Urinary bladder (tissue), 4 donors: ENCODE data around the gene GPHN. TPM values are rescaled to one million over a fixed set of nuclear protein-coding genes. Genes with fewer than 3 reads are reported as not detected.
A peak's percentile ranks its signal among the peaks of the same experiment; 100 is the strongest.

Experiments
- DNase-seq: peaks from one replicate; pipeline ENCODE4 v3.0.0-alpha.2; 2015; ENCODE audit errors: extremely low spot score
- H3K27ac ChIP-seq: one replicate; pipeline ENCODE4 v1.5.1; 2013; ENCODE audit warnings: low read depth, mild to moderate bottlenecking, moderate library complexity
- H3K36me3 ChIP-seq: one replicate; pipeline ENCODE4 v1.6.1; 2013; ENCODE audit warnings: mild to moderate bottlenecking, moderate library complexity; ENCODE audit not compliant: insufficient read depth
- H3K4me1 ChIP-seq: one replicate; pipeline ENCODE4 v1.6.1; 2013; ENCODE audit warnings: mild to moderate bottlenecking, moderate library complexity; ENCODE audit not compliant: insufficient read depth
- H3K4me3 ChIP-seq: one replicate; pipeline ENCODE4 v1.5.1; 2013; ENCODE audit warnings: low read depth, low read length
- WGBS: extraction: QIAGEN DNeasy Blood & Tissue Kit; methylation state at CpG from one replicate; pipeline ENCODE4 v1.1.7; 2013; 5-methylcytosine and 5-hydroxymethylcytosine counted together
- polyA plus RNA-seq: library from polyadenylated mRNA; stranded (reverse); fragments of 200-250 nt; gene quantifications from one replicate; pipeline ENCODE4 v1.2.3, GENCODE V29; 2013
- total RNA-seq: library from RNA; depleted of rRNA; stranded (reverse); fragments of >200 nt; gene quantifications from one replicate; pipeline ENCODE4 v1.2.3, GENCODE V29; 2014
- donor health status: healthy with polysubstance abuse.
- donor health status: healthy.

The GPHN gene
- 18.1 TPM for total RNA-seq
- 14.6 TPM for polyA plus RNA-seq

- WGBS, result under 1% methylated on average over 91 of the region's 91 CpGs
- Histone ChIP-seq H3K4me3 (peak within 1 kb of the TSS; percentile 87), H3K36me3 (no peaks in the 10 kb centered on the region), H3K27ac (peak within 1 kb of the TSS; percentile 85), H3K4me1 (no peaks in the 10 kb centered on the region)
- peak; percentile 94 for DNase-seq
Observed at GRCh38 chr14:66507722-66508546, at the start of gene GPHN. TSS of gene GPHN (plus strand) at chr14:66508147.

- no peak for DNase-seq
- H3K36me3 ChIP-seq, result no peaks in the 10 kb centered on the region
- H3K4me3 ChIP-seq, result no peak overlapping the region
- H3K27ac ChIP-seq, result no peak overlapping the region
- no peaks in the 10 kb centered on the region for H3K4me1 ChIP-seq
Observed at GRCh38 chr14:66459603-66460002, 48.3 kb upstream of the GPHN start.

GRCh38 chr14:66464261-66464660, 43.7 kb upstream of the GPHN start:
- H3K36me3 ChIP-seq, result no peaks in the 10 kb centered on the region
- no peaks in the 10 kb centered on the region for H3K4me1 ChIP-seq
- DNase-seq, result no peak
- no peak overlapping the region for H3K4me3 ChIP-seq
- 93% methylated on average over 3 of the region's 3 CpGs for WGBS
- no peak overlapping the region for H3K27ac ChIP-seq

- whole genome bisulfite sequencing, result 90% methylated on average over 2 of the region's 2 CpGs
- DNase-seq, result no peak
- Histone ChIP-seq H3K4me1 (no peaks in the 10 kb centered on the region), H3K36me3 (no peaks in the 10 kb centered on the region), H3K4me3 (no peak overlapping the region), H3K27ac (no peak overlapping the region)
Observed at GRCh38 chr14:66468778-66469367, 39.1 kb upstream of the GPHN start.

GRCh38 chr14:66471584-66471983, 36.4 kb upstream of the GPHN start:
- no peaks in the 10 kb centered on the region for H3K36me3 ChIP-seq
- H3K27ac ChIP-seq, result no peak overlapping the region
- WGBS, result 80% methylated on average over 4 of the region's 4 CpGs
- H3K4me3 ChIP-seq, result no peak overlapping the region
- DNase-seq, result no peak
- no peaks in the 10 kb centered on the region for H3K4me1 ChIP-seq

GRCh38 chr14:66472251-66472650, 35.7 kb upstream of the GPHN start:
- Histone ChIP-seq H3K4me1 (no peaks in the 10 kb centered on the region), H3K36me3 (no peaks in the 10 kb centered on the region), H3K27ac (no peak overlapping the region), H3K4me3 (no peak overlapping the region)
- DNase-seq, result no peak

- 76% methylated on average over 2 of the region's 2 CpGs for WGBS
- Histone ChIP-seq H3K4me3 (no peak overlapping the region), H3K36me3 (no peaks in the 10 kb centered on the region), H3K4me1 (no peaks in the 10 kb centered on the region), H3K27ac (no peak overlapping the region)
- no peak for DNase-seq
Observed at GRCh38 chr14:66473223-66473622, 34.7 kb upstream of the GPHN start.

GRCh38 chr14:66476964-66477363, 31.0 kb upstream of the GPHN start:
- Histone ChIP-seq H3K4me3 (no peak overlapping the region), H3K36me3 (no peaks in the 10 kb centered on the region), H3K4me1 (no peaks in the 10 kb centered on the region), H3K27ac (no peak overlapping the region)
- 7% methylated on average over 1 of the region's 1 CpG for WGBS
- DNase-seq, result no peak

GRCh38 chr14:66477567-66477966, 30.4 kb upstream of the GPHN start:
- no peaks in the 10 kb centered on the region for H3K4me1 ChIP-seq
- no peak for DNase-seq
- no peaks in the 10 kb centered on the region for H3K36me3 ChIP-seq
- no peak overlapping the region for H3K27ac ChIP-seq
- no peak overlapping the region for H3K4me3 ChIP-seq

GRCh38 chr14:66482873-66483272, 25.1 kb upstream of the GPHN start:
- Histone ChIP-seq H3K27ac (no peak overlapping the region), H3K36me3 (no peaks in the 10 kb centered on the region), H3K4me3 (no peak overlapping the region), H3K4me1 (no peaks in the 10 kb centered on the region)
- WGBS, result 73% methylated on average over 2 of the region's 2 CpGs
- DNase-seq, result no peak

GRCh38 chr14:66483322-66483721, 24.6 kb upstream of the GPHN start:
- no peaks in the 10 kb centered on the region for H3K36me3 ChIP-seq
- no peak overlapping the region for H3K4me3 ChIP-seq
- WGBS, result 37% methylated on average over 1 of the region's 1 CpG
- no peak overlapping the region for H3K27ac ChIP-seq
- no peaks in the 10 kb centered on the region for H3K4me1 ChIP-seq
- no peak for DNase-seq

GRCh38 chr14:66485029-66485428, 22.9 kb upstream of the GPHN start:
- 62% methylated on average over 3 of the region's 3 CpGs for WGBS
- Histone ChIP-seq H3K36me3 (no peaks in the 10 kb centered on the region), H3K27ac (no peak overlapping the region)

GRCh38 chr14:66485910-66486421, 22.0 kb upstream of the GPHN start, which contains the start of gene CCDC196:
TSS of gene CCDC196 (plus strand) at chr14:66486371. CDS start at chr14:66486503, 132 bp downstream.
- 80% methylated on average over 2 of the region's 2 CpGs for WGBS

More at GRCh38 chr14:66485029-66485428, 22.9 kb upstream of the GPHN start:
- no peaks in the 10 kb centered on the region for H3K4me1 ChIP-seq
- DNase-seq, result no peak
- no peak overlapping the region for H3K4me3 ChIP-seq

GRCh38 chr14:66487164-66487563, 20.8 kb upstream of the GPHN start:
- 64% methylated on average over 2 of the region's 2 CpGs for WGBS
- no peaks in the 10 kb centered on the region for H3K4me1 ChIP-seq
- H3K27ac ChIP-seq, result no peak overlapping the region
- no peaks in the 10 kb centered on the region for H3K36me3 ChIP-seq
- no peak overlapping the region for H3K4me3 ChIP-seq
- no peak for DNase-seq

More at GRCh38 chr14:66485910-66486421, 22.0 kb upstream of the GPHN start, which contains the start of gene CCDC196:
- Histone ChIP-seq H3K36me3 (no peaks in the 10 kb centered on the region), H3K4me3 (no peak within 1 kb of the TSS), H3K27ac (no peak within 1 kb of the TSS), H3K4me1 (no peaks in the 10 kb centered on the region)
- no peak for DNase-seq
